AG09309 (cell line): Measurements from ENCODE around the gene DYNC1H1.

Experiments
- DNase-seq: peaks from one replicate; pipeline ENCODE4 v3.0.0-alpha.2; 2010; ENCODE audit warnings: low read depth
- H3K4me3 ChIP-seq: 2 replicates; pipeline ENCODE4 v1.5.1; 2011; ENCODE audit warnings: mild to moderate bottlenecking, low read depth, low read length, moderate library complexity; ENCODE audit not compliant: control insufficient read depth
- TF ChIP-seq, protein P1 (sequence below): IDR thresholded peaks from 2 replicates; pipeline ENCODE4 v1.5.1; 2011; ENCODE audit warnings: mild to moderate bottlenecking, low read depth, low read length, inconsistent platforms; ENCODE audit not compliant: insufficient read depth, control insufficient read depth; ENCODE audit errors: missing control alignments

Gene DYNC1H1

GRCh38 chr14:102103062-102103695 is 138.8 kb downstream of the DYNC1H1 start:
- DNase-seq: no peak
- TF ChIP-seq, protein P1, sequence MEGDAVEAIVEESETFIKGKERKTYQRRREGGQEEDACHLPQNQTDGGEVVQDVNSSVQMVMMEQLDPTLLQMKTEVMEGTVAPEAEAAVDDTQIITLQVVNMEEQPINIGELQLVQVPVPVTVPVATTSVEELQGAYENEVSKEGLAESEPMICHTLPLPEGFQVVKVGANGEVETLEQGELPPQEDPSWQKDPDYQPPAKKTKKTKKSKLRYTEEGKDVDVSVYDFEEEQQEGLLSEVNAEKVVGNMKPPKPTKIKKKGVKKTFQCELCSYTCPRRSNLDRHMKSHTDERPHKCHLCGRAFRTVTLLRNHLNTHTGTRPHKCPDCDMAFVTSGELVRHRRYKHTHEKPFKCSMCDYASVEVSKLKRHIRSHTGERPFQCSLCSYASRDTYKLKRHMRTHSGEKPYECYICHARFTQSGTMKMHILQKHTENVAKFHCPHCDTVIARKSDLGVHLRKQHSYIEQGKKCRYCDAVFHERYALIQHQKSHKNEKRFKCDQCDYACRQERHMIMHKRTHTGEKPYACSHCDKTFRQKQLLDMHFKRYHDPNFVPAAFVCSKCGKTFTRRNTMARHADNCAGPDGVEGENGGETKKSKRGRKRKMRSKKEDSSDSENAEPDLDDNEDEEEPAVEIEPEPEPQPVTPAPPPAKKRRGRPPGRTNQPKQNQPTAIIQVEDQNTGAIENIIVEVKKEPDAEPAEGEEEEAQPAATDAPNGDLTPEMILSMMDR: no peak
- no peak overlapping the region for H3K4me3 ChIP-seq

DNA sequence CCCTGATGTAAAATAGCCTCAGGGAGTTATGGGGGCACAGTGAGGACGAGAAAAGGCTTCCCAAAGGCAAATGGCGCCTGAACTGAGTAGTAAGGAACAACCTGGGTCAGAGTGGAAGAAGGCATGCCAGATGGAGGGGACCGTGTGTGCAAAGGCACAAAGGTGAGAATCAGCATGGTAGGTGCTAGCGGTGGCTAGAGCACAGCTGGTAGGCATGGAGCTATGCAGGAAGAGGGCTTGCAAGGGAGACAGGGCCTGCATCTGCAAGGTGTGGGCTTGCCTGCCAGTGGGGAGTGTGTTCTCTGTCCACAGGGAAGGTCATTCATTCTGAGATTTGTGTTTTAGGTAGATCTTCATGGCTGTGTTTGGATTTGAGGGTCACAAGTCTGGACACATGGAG is 141.0 kb downstream of the DYNC1H1 start:
- H3K4me3 ChIP-seq: no peak overlapping the region
- TF ChIP-seq, protein P1: no peak
- no peak for DNase-seq
